ENCODE results near the gene IVL. TPM values are rescaled to one million over a fixed set of nuclear protein-coding genes. Genes with fewer than 3 reads are reported as not detected.

The IVL gene
- total and polyA plus RNA-seq, 2 donors (not counting 3 experiments of a cell fraction or from before 2014, with no cell fraction given): not detected

- BruUV-seq (replicated peaks): no TSS peak
- Histone ChIP-seq H3K27me3 (ENCODE audit: control insufficient read depth in 2 of 2, insufficient read depth in 2 of 2, low read length in 2 of 2) (no peaks in the 10 kb centered on the region), H3K4me3 (replicated peaks in 1 of 3; ENCODE audit: insufficient read depth in 1 of 3, low read depth in 1 of 3, low read length in 3 of 3) (no peak overlapping the region), H4K20me1 (replicated peaks; ENCODE audit: control insufficient read depth, extremely low read depth, insufficient read depth, low read length) (no peaks in the 10 kb centered on the region), H2AFZ (ENCODE audit: low read depth, low read length) (no peak overlapping the region), H3K27ac (ENCODE audit: insufficient read depth, low read depth, low read length) (no peak overlapping the region), H3K36me3 (ENCODE audit: control insufficient read depth in 2 of 2, extremely low read depth in 1 of 2, insufficient read depth in 2 of 2, low read length in 2 of 2) (no peaks in the 10 kb centered on the region), H3K4me1 (ENCODE audit: control insufficient read depth, extremely low read depth, insufficient read depth, low read length) (no peaks in the 10 kb centered on the region), H3K9me1 (replicated peaks; ENCODE audit: control insufficient read depth, extremely low read depth, insufficient read depth, low read length) (no peaks in the 10 kb centered on the region), H3K9ac (replicated peaks; ENCODE audit: extremely low read depth, insufficient read depth, low read length) (no peak overlapping the region), H3K9me3 (replicated peaks; ENCODE audit: control insufficient read depth, insufficient read depth, low read length) (no peaks in the 10 kb centered on the region), H3K4me2 (ENCODE audit: insufficient read depth, low read length) (no peak overlapping the region), H3K79me2 (ENCODE audit: control insufficient read depth, insufficient read depth, low read length) (no peaks in the 10 kb centered on the region)
- CTCF ChIA-PET: no interaction called here
- DNase-seq (ENCODE audit: low read depth, low spot score) (no peak), FAIRE-seq (no peak)
- POLR2A ChIA-PET: no interaction called here
- TF ChIP-seq CTCF (IDR thresholded peaks at IDR 0.05; ENCODE audit: extremely low read depth in 1 of 2, insufficient read depth in 1 of 2, low read depth in 1 of 2, low read length in 2 of 2) (no peak), EZH2 (IDR thresholded peaks at IDR 0.05; ENCODE audit: borderline replicate concordance, low read depth, low read length, severe bottlenecking) (no peak), POLR2AphosphoS5 (IDR thresholded peaks at IDR 0.05; ENCODE audit: insufficient read depth, low read depth, low read length) (no peak), GATA2 (IDR thresholded peaks at IDR 0.05; ENCODE audit: insufficient read depth, insufficient read length, low read depth, low read length) (no peak), FOS (IDR thresholded peaks at IDR 0.05; ENCODE audit: borderline replicate concordance, insufficient read depth, low read length) (no peak), MAX (IDR thresholded peaks at IDR 0.05; ENCODE audit: insufficient read depth, insufficient read length) (no peak), JUN (IDR thresholded peaks at IDR 0.05; ENCODE audit: borderline replicate concordance, insufficient read depth, insufficient read length, low read depth) (no peak), POLR2A (IDR thresholded peaks at IDR 0.05; ENCODE audit: low read depth, low read length) (no peak), MYC (IDR thresholded peaks at IDR 0.05; ENCODE audit: low read depth, low read length) (no peak)
- intact Hi-C loops (cut with micrococcal nuclease) (no loop called here), dilution Hi-C loops (cut with MboI; ENCODE audit: extremely low pct_ligation_motif_present, low sequenced_read_pairs) (no loop called here)
Observed at GRCh38 chr1:152941037-152941711, 32.8 kb downstream of the IVL start.

Data from endothelial cell of umbilical vein (primary cell).